KMS-11 (cell line): ENCODE data around the gene TAGAP.

ENCODE experiments used
- H2AFZ ChIP-seq: fragments of 200-600 bp; sonication (generic); 2 replicates; pipeline ENCODE4 v1.6.1; 2016; ENCODE audit warnings: antibody characterized with exemption, mixed run types, low read depth
- H3K27ac ChIP-seq: fragments of 200-600 bp; sonication (generic); 2 replicates; pipeline ENCODE4 v1.6.1; 2016; ENCODE audit warnings: mild to moderate bottlenecking, mixed run types
- H3K27me3 ChIP-seq: fragments of 200-600 bp; sonication (generic); 2 replicates; pipeline ENCODE4 v1.6.1; 2017; ENCODE audit warnings: mild to moderate bottlenecking, low read depth, mixed run types, moderate library complexity; ENCODE audit not compliant: insufficient read depth
- H3K36me3 ChIP-seq: fragments of 200-600 bp; sonication (generic); 2 replicates; pipeline ENCODE4 v1.6.1; 2017; ENCODE audit warnings: mild to moderate bottlenecking, mixed run types; ENCODE audit not compliant: insufficient read depth
- H3K4me1 ChIP-seq: fragments of 200-600 bp; sonication (generic); 2 replicates; pipeline ENCODE4 v1.6.1; 2016; ENCODE audit warnings: mild to moderate bottlenecking, low read depth, mixed run types; ENCODE audit not compliant: poor library complexity, severe bottlenecking
- H3K4me2 ChIP-seq: fragments of 200-600 bp; sonication (generic); 2 replicates; pipeline ENCODE4 v1.7.0; 2016; ENCODE audit warnings: mild to moderate bottlenecking, mixed run types
- H3K4me3 ChIP-seq: fragments of 200-600 bp; sonication (generic); IDR thresholded peaks from 2 replicates; pipeline ENCODE4 v1.6.1; 2017; ENCODE audit warnings: low read depth, low read length, mixed read lengths; ENCODE audit not compliant: insufficient read depth
- H3K79me2 ChIP-seq: fragments of 200-600 bp; sonication (generic); 2 replicates; pipeline ENCODE4 v1.6.1; 2016; ENCODE audit warnings: low read depth, mixed run types; ENCODE audit not compliant: insufficient read depth
- H3K9ac ChIP-seq: fragments of 200-600 bp; sonication (generic); 2 replicates; pipeline ENCODE4 v1.6.1; 2016; ENCODE audit warnings: mild to moderate bottlenecking, mixed run types
- H4K20me1 ChIP-seq: fragments of 200-600 bp; sonication (generic); 2 replicates; pipeline ENCODE4 v1.6.1; 2016; ENCODE audit warnings: mild to moderate bottlenecking, mixed run types; ENCODE audit not compliant: insufficient read depth
- CTCF ChIP-seq: fragments of 200-600 bp; sonication (generic); conservative IDR thresholded peaks from 2 replicates; pipeline ENCODE4 v1.6.1; 2017; ENCODE audit warnings: low read depth, mild to moderate bottlenecking, antibody characterized with exemption, low read length, moderate library complexity, mixed read lengths

The TAGAP gene

GRCh38 chr6:159044899-159045727, at the start of gene TAGAP:
TAGAP (minus strand) TSS chr6:159044991; CDS start chr6:159044146, 845 bp downstream.
- H3K4me3 ChIP-seq: no peak within 1 kb of the TSS
- no peaks in the 10 kb centered on the region for H3K79me2 ChIP-seq
- H3K9ac ChIP-seq: no peak within 1 kb of the TSS
- H3K4me1 ChIP-seq: peaks cover 22% of the 10 kb centered on the region
- TF ChIP-seq CTCF: no peak
- H3K36me3 ChIP-seq: no peaks in the 10 kb centered on the region
- no peak within 1 kb of the TSS for H2AFZ ChIP-seq
- no peaks in the 10 kb centered on the region for H4K20me1 ChIP-seq
- H3K27me3 ChIP-seq: no peaks in the 10 kb centered on the region
- H3K4me2 ChIP-seq: no peak within 1 kb of the TSS
- no peak within 1 kb of the TSS for H3K27ac ChIP-seq

- Histone ChIP-seq H3K4me2 (no peak overlapping the region), H3K79me2 (no peaks in the 10 kb centered on the region), H3K27ac (no peak overlapping the region), H3K4me1 (no peaks in the 10 kb centered on the region), H3K4me3 (no peak overlapping the region), H3K9ac (no peak overlapping the region), H4K20me1 (no peaks in the 10 kb centered on the region), H2AFZ (no peak overlapping the region), H3K27me3 (no peaks in the 10 kb centered on the region), H3K36me3 (no peaks in the 10 kb centered on the region)
- TF ChIP-seq CTCF: no peak
Measured at GRCh38 chr6:159093609-159094443, 49.0 kb upstream of the TAGAP start.

GRCh38 chr6:159092631-159093030, 47.8 kb upstream of the TAGAP start:
- no peak for TF ChIP-seq CTCF
- Histone ChIP-seq H3K4me2 (no peak overlapping the region), H3K4me1 (no peaks in the 10 kb centered on the region), H3K4me3 (no peak overlapping the region), H3K9ac (no peak overlapping the region), H3K27me3 (no peaks in the 10 kb centered on the region), H3K27ac (no peak overlapping the region), H2AFZ (no peak overlapping the region), H3K79me2 (no peaks in the 10 kb centered on the region), H3K36me3 (no peaks in the 10 kb centered on the region), H4K20me1 (no peaks in the 10 kb centered on the region)

GRCh38 chr6:159090530-159091480, 46.0 kb upstream of the TAGAP start:
- no peak for TF ChIP-seq CTCF
- H3K4me1 ChIP-seq: no peaks in the 10 kb centered on the region

More at GRCh38 chr6:159090530-159091480, 46.0 kb upstream of the TAGAP start:
- H3K27me3 ChIP-seq: no peaks in the 10 kb centered on the region
- no peaks in the 10 kb centered on the region for H3K36me3 ChIP-seq
- H4K20me1 ChIP-seq: no peaks in the 10 kb centered on the region
- no peak overlapping the region for H3K9ac ChIP-seq
- no peaks in the 10 kb centered on the region for H3K79me2 ChIP-seq
- H2AFZ ChIP-seq: no peak overlapping the region
- H3K4me2 ChIP-seq: no peak overlapping the region
- no peak overlapping the region for H3K27ac ChIP-seq
- no peak overlapping the region for H3K4me3 ChIP-seq
